GM20000 (cell line): ENCODE results near the gene FRMPD4.

Experiments used
- DNase-seq: peaks from one replicate; pipeline ENCODE4 v3.0.0; 2012; ENCODE audit warnings: low spot score
- TF ChIP-seq, protein P1 (sequence below): IDR thresholded peaks from 2 replicates; pipeline ENCODE4 v1.5.1; 2012; ENCODE audit warnings: mild to moderate bottlenecking, control low read depth; ENCODE audit errors: extremely low read depth, missing control alignments

FRMPD4 gene

DNA sequence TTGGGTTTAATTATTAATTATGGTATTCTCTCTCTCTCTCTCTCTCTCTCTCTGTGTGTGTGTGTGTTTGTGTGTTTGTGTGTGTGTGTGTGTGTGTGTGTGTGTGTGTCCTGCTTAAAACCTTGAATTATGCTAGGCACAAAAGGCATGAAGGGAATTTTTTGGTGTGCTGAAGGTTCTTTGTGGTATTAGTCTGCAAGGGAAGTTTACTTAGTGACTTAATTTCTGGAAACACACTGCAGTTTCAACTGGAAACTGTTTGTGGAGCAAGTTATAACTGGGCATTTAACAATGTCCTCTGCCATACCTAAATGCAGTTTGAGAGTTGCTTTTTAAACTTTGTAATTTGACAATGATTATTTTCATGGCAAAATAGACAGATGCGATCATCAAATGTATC is 111.7 kb downstream of the FRMPD4 start:
- TF ChIP-seq, protein P1, sequence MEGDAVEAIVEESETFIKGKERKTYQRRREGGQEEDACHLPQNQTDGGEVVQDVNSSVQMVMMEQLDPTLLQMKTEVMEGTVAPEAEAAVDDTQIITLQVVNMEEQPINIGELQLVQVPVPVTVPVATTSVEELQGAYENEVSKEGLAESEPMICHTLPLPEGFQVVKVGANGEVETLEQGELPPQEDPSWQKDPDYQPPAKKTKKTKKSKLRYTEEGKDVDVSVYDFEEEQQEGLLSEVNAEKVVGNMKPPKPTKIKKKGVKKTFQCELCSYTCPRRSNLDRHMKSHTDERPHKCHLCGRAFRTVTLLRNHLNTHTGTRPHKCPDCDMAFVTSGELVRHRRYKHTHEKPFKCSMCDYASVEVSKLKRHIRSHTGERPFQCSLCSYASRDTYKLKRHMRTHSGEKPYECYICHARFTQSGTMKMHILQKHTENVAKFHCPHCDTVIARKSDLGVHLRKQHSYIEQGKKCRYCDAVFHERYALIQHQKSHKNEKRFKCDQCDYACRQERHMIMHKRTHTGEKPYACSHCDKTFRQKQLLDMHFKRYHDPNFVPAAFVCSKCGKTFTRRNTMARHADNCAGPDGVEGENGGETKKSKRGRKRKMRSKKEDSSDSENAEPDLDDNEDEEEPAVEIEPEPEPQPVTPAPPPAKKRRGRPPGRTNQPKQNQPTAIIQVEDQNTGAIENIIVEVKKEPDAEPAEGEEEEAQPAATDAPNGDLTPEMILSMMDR = no peak
- no peak for DNase-seq

DNA sequence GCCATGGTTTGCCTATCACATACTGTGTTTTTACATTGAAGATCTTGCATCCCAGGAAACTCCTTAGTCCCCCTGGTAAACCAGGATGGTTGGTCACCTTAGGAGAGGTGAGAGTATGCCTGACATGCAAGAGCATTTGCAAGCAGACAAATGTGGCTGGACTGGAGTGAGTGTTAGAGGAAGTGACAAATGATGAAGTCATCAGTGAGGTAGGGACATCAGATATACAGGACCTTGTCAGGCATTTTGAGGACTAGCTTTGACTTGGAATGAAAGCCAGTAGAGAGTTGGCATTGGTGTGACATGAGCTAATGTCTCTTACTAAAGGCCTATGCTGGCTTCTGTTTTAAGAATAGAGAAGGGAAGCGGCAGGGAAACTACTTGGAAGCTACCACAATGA is 124.9 kb downstream of the FRMPD4 start:
- TF ChIP-seq, protein P1 = no peak
- DNase-seq = no peak

DNA sequence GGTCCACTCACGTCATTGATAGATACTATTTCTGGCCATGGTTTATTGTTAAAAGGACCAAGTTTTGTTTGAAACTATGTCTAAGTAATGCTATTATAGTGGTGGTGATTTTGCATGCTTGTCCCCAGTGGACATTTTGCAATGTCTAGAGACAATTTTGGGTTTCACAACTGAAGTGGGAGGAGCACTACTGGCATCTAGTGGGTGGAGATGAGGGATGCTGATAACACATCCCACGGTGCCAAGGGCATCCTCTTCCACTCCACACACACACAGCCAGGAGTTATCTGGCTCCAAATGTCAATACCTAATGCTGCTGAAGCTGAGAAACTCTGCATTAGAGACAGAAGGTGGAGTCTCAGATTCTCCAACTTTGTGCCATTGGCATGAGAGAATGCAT is 131.2 kb downstream of the FRMPD4 start:
- no peak for DNase-seq
- TF ChIP-seq, protein P1 = no peak

DNA sequence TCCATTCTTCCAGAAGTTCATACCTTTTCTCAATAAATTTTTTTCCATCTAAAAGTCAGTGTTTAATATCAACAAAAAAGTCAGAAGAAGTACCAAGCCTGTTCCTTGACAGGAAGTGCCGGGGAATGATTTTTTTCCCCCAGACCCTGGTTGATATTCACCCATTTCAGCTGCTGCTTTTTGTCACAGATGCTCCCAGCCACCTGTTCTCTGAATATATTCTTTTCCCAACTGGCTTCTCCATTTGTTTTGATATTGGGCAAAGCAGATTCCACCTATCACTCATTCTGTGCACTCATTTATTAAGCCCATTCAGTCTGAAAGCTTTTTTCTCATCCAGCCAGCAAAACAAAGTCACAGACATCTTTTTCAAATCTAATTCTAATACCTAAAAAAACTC is 139.9 kb downstream of the FRMPD4 start:
- DNase-seq = no peak
- TF ChIP-seq, protein P1 = no peak

DNA sequence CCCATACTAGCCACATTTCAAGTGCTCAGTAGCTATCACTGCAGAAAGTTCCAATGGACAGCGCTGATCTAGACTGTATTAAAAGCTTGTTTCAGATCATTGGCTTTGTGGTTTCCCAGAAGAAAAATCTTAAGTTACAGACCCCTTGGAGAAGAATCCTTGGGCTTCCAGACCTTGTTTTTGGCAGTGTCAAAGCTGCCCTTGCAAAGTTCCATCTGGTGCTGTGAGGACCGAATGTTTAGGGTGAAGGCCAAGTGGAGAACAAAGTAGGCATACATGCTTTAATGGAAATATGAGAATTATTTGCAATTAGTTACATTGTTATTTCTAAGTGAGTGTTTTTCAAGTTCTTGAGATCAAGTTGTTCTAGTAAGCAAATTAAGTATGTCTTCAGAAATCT is 144.7 kb downstream of the FRMPD4 start:
- TF ChIP-seq, protein P1 = no peak
- DNase-seq = no peak

DNA sequence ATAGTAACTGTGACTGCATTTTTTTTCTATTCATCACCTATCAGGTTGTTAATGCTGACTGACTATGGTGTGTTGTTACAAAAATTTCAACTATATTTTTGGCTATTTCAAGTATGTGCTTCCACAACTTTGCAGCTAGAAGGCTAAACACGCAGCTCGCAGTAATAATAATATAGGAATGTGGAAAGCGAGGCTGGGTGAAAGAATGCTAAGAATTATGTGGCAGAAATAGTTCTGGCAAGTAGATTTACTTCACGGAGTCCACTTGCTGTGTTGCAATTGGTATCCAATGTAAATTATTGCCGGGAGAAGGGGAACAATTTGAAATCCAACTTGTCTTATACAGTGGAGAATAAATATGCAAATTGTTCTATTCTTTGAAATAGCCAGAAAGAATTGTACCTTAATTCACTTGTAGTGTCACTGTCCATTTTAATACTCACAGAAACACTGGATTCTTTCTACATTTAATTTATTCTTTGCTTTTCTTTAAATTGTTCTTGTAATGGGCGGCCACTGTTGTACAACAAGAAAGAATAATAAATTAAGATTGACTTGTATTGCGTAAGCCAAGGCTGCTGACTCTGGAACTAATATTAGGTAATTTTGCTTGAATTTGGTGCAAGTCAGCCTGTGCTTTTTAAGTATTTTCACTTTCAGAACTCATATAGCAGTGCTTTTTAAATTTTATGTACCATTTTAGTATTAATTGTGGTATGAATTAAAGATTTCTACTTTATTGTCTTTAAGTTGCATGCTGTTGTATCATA is 154.9 kb downstream of the FRMPD4 start:
- no peak for DNase-seq
- TF ChIP-seq, protein P1 = no peak

DNA sequence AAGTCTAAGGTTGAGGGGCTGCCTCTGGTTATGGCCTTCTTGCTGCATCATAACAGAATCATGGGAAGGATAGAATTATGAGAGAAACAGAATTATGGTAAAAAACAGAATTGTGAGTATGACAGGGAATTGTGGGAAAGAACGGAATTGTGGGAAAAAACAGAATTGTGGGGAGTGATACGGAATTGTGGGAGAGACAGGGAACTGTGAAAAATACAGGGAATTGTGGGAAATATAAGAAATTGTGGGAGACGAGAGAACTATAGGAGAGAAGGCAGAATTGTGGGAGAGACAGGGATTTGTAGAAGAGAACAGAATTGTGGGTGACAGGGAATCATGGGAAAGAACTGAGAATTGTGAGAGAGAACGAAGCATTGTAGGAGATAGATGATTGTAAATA is 159.1 kb downstream of the FRMPD4 start:
- TF ChIP-seq, protein P1 = no peak
- no peak for DNase-seq
